ENCODE data around the gene IFITM1. TPM values are rescaled to one million over a fixed set of nuclear protein-coding genes. Genes with fewer than 3 reads are reported as not detected.
"Not testable (repeated sequence)": the region's sequence is repeated elsewhere in the genome, so short reads cannot be mapped to it uniquely, and the experiment has no call there.

Gene IFITM1
- polyA plus RNA-seq, 1 donor from 2014 or later = 0.35 TPM

GRCh38 chr11:311013-311748 lies 2.7 kb upstream of the IFITM1 start:
- H3F3A ChIP-seq (ENCODE audit: insufficient read depth, low read length, poor library complexity, severe bottlenecking); H3K36me3 ChIP-seq (ENCODE audit: insufficient read depth, low read length); H4K20me1 ChIP-seq (ENCODE audit: insufficient read depth); H2AFZ ChIP-seq (ENCODE audit: low read depth, low read length); H3K9me2 ChIP-seq (ENCODE audit: insufficient read depth, low read length); H3K27ac ChIP-seq (ENCODE audit: low read length); H3K9ac ChIP-seq (ENCODE audit: low read length); H3K79me2 ChIP-seq (replicated peaks; ENCODE audit: insufficient read depth, low read length); H3K9me3 ChIP-seq (ENCODE audit: low read length); H3K4me3 ChIP-seq (ENCODE audit: low read length); H3K4me2 ChIP-seq (ENCODE audit: low read length); H3K27me3 ChIP-seq (ENCODE audit: insufficient read depth, low read depth, low read length): not testable (repeated sequence)

GRCh38 chr11:312092-312816 lies 1.6 kb upstream of the IFITM1 start:
- Histone ChIP-seq H4K20me1 (ENCODE audit: insufficient read depth) (no peaks in the 10 kb centered on the region), H3K9ac (ENCODE audit: low read length) (no peak overlapping the region), H3K27me3 (ENCODE audit: insufficient read depth, low read depth, low read length) (no peaks in the 10 kb centered on the region), H2AFZ (ENCODE audit: low read depth, low read length) (no peak overlapping the region), H3K79me2 (replicated peaks; ENCODE audit: insufficient read depth, low read length) (no peaks in the 10 kb centered on the region), H3K9me2 (ENCODE audit: insufficient read depth, low read length) (no peaks in the 10 kb centered on the region), H3K27ac (ENCODE audit: low read length) (no peak overlapping the region), H3K4me3 (ENCODE audit: low read length) (no peak overlapping the region), H3K36me3 (ENCODE audit: insufficient read depth, low read length) (no peaks in the 10 kb centered on the region), H3K9me3 (ENCODE audit: low read length) (no peaks in the 10 kb centered on the region), H3F3A (ENCODE audit: insufficient read depth, low read length, poor library complexity, severe bottlenecking) (no peaks in the 10 kb centered on the region), H3K4me2 (ENCODE audit: low read length) (no peak overlapping the region)
- no peak for TF ChIP-seq EP300 (conservative IDR thresholded peaks at IDR 0.05; ENCODE audit: poor library complexity, severe bottlenecking)
- no peak for TF ChIP-seq SMC3 (conservative IDR thresholded peaks at IDR 0.05; ENCODE audit: poor library complexity)
- no peak for TF ChIP-seq MXI1 (conservative IDR thresholded peaks at IDR 0.05; ENCODE audit: poor library complexity, severe bottlenecking)
- no peak for TF ChIP-seq EZH2 (IDR thresholded peaks at IDR 0.05; ENCODE audit: borderline replicate concordance, insufficient read depth, low read length, poor library complexity, severe bottlenecking)
- TF ChIP-seq REST (IDR thresholded peaks at IDR 0.05; ENCODE audit: borderline replicate concordance) = no peak

GRCh38 chr11:313304-313786 lies 495 bp upstream of the IFITM1 start:
- no peaks in the 10 kb centered on the region for H4K20me1 ChIP-seq (ENCODE audit: insufficient read depth)
- H3K27me3 ChIP-seq (ENCODE audit: insufficient read depth, low read depth, low read length) = no peaks in the 10 kb centered on the region
- no peak overlapping the region for H3K27ac ChIP-seq (ENCODE audit: low read length)
- H3K9me2 ChIP-seq (ENCODE audit: insufficient read depth, low read length) = no peaks in the 10 kb centered on the region
- H3K79me2 ChIP-seq (replicated peaks; ENCODE audit: insufficient read depth, low read length) = no peaks in the 10 kb centered on the region
- H2AFZ ChIP-seq (ENCODE audit: low read depth, low read length) = no peak overlapping the region
- no peaks in the 10 kb centered on the region for H3F3A ChIP-seq (ENCODE audit: insufficient read depth, low read length, poor library complexity, severe bottlenecking)
- no peak overlapping the region for H3K4me2 ChIP-seq (ENCODE audit: low read length)
- H3K4me3 ChIP-seq (ENCODE audit: low read length) = no peak overlapping the region
- H3K9ac ChIP-seq (ENCODE audit: low read length) = no peak overlapping the region
- TF ChIP-seq, protein P1, sequence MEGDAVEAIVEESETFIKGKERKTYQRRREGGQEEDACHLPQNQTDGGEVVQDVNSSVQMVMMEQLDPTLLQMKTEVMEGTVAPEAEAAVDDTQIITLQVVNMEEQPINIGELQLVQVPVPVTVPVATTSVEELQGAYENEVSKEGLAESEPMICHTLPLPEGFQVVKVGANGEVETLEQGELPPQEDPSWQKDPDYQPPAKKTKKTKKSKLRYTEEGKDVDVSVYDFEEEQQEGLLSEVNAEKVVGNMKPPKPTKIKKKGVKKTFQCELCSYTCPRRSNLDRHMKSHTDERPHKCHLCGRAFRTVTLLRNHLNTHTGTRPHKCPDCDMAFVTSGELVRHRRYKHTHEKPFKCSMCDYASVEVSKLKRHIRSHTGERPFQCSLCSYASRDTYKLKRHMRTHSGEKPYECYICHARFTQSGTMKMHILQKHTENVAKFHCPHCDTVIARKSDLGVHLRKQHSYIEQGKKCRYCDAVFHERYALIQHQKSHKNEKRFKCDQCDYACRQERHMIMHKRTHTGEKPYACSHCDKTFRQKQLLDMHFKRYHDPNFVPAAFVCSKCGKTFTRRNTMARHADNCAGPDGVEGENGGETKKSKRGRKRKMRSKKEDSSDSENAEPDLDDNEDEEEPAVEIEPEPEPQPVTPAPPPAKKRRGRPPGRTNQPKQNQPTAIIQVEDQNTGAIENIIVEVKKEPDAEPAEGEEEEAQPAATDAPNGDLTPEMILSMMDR (IDR thresholded peaks at IDR 0.05; ENCODE audit: poor library complexity, severe bottlenecking) = no peak
- TF ChIP-seq SMC3 (conservative IDR thresholded peaks at IDR 0.05; ENCODE audit: poor library complexity) = no peak
- TF ChIP-seq EP300 (conservative IDR thresholded peaks at IDR 0.05; ENCODE audit: poor library complexity, severe bottlenecking) = no peak
- TF ChIP-seq TAF1 (IDR thresholded peaks at IDR 0.05; ENCODE audit: low read depth) = no peak
- no peak for TF ChIP-seq POLR2AphosphoS5 (IDR thresholded peaks at IDR 0.05)
- no peak for TF ChIP-seq EZH2 (IDR thresholded peaks at IDR 0.05; ENCODE audit: borderline replicate concordance, insufficient read depth, low read length, poor library complexity, severe bottlenecking)
- TF ChIP-seq MXI1 (conservative IDR thresholded peaks at IDR 0.05; ENCODE audit: poor library complexity, severe bottlenecking) = no peak
- TF ChIP-seq RAD21 (conservative IDR thresholded peaks at IDR 0.05) = no peak
- H3K9me3 ChIP-seq (ENCODE audit: low read length) = no peaks in the 10 kb centered on the region
- H3K36me3 ChIP-seq (ENCODE audit: insufficient read depth, low read length) = no peaks in the 10 kb centered on the region

DNA sequence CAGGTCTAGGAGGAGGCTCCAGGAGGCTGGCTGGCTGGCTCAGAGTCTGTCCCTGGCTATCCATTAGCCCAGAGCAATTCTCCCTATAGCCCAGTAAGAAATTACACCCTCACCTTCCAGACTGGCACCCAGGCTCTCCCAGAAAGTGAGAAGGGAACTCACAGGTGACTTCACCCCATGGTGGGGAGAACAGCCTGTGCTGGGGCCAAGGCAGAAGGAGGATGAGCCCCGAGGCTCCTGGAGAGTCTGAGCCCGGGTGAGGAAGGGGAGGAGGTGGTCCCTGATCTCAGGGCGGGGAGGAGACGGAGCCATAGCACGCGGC lies 675 bp downstream of the IFITM1 start:
- H3K27ac ChIP-seq (ENCODE audit: low read length); H3K9me2 ChIP-seq (ENCODE audit: insufficient read depth, low read length); H3K27me3 ChIP-seq (ENCODE audit: insufficient read depth, low read depth, low read length); H3K9me3 ChIP-seq (ENCODE audit: low read length); H2AFZ ChIP-seq (ENCODE audit: low read depth, low read length); H3K79me2 ChIP-seq (replicated peaks; ENCODE audit: insufficient read depth, low read length); H4K20me1 ChIP-seq (ENCODE audit: insufficient read depth); H3K4me2 ChIP-seq (ENCODE audit: low read length); H3F3A ChIP-seq (ENCODE audit: insufficient read depth, low read length, poor library complexity, severe bottlenecking); H3K36me3 ChIP-seq (ENCODE audit: insufficient read depth, low read length); H3K9ac ChIP-seq (ENCODE audit: low read length); H3K4me3 ChIP-seq (ENCODE audit: low read length): not testable (repeated sequence)

Measured in neural cell (in vitro differentiated cells).